Stimulated activated CD8-positive, alpha-beta memory T cell treated with anti-CD3 and anti-CD28 coated beads, Interleukin-15, amount 100 ng/mL, for 48 hours (primary cell): Measurements from ENCODE around the gene GIT1.

Experiments used
- DNase-seq, 2 donors: peaks; one replicate each; pipeline ENCODE4 v3.0.0-alpha.2; 2020; ENCODE audit warnings: low read depth in 2 of 2

Gene GIT1

DNA sequence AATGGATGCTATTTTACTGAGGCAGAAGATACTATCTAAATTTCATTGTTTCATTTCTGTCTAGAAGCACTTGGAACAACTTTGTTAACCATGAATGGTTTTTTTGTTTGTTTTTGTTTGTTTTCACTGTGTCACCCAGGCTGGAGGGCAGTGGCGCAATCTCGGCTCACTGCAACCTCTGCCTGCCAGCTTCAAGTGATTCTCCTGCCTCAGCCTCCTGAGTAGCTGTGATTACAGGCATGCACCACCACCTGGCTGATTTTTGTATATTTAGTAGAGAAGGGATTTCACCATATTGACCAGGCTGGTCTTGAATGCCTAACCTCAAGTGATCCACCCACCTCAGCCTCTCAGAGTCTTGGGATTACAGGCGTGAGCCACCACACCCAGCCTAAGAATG is 63.1 kb downstream of the GIT1 start:
- DNase-seq: no peak

DNA sequence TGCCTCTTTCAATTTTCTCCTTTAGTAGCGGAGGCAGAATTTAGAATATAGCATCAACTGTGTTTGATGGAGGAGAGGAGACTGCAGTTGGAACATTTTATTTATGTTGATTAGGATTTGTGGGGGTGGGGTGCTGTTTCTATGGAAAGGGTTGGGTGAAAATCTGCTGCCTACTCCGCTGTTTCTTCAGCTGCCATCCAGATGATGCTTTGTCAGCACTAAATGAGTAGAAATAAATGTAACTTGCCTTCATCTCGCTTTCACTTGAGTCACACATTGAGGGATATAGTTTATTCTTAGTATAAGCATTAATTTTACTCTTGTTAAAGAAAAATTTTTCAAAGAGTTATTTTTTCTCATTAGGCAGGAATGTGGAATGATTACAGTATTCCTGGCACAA is 64.8 kb downstream of the GIT1 start:
- DNase-seq: no peak
